K562 (cell line): ENCODE data around the gene PCBP4. TPM values are rescaled to one million over a fixed set of nuclear protein-coding genes. Genes with fewer than 3 reads are reported as not detected.
A peak's percentile ranks its signal among the peaks of the same experiment; 100 is the strongest.

Experiments used
- BCOR ChIP-seq: fragments of 450-650 bp; IDR thresholded peaks from 2 replicates; pipeline ENCODE4 v1.6.1; 2016
- CHD1 ChIP-seq: fragments of 200-600 bp; sonication (generic); IDR thresholded peaks from one replicate; pipeline ENCODE4 v1.6.1; 2012; ENCODE audit warnings: mild to moderate bottlenecking, moderate library complexity, low read length, inconsistent platforms
- E2F4 ChIP-seq: sonication (generic); formaldehyde crosslinking; IDR thresholded peaks from 2 replicates; pipeline ENCODE4 v1.8.0; 2022; ENCODE audit warnings: mild to moderate bottlenecking, low read depth, missing genetic modification reagents
- GABPA ChIP-seq: fragments of 200-800 bp; sonication (Bioruptor generic); conservative IDR thresholded peaks from 2 replicates; pipeline ENCODE4 v1.6.1; 2016; ENCODE audit warnings: low read depth, missing genetic modification characterization, missing compliant biosample characterization
- GATA2 ChIP-seq: sonication (generic); formaldehyde crosslinking; IDR thresholded peaks from 2 replicates; pipeline ENCODE4 v1.4.0; 2020; ENCODE audit warnings: mild to moderate bottlenecking, missing genetic modification reagents
- GTF2E2 ChIP-seq: fragments of 200-800 bp; sonication (Bioruptor generic); IDR thresholded peaks from 2 replicates; pipeline ENCODE4 v1.6.1; 2016; ENCODE audit warnings: missing genetic modification characterization, missing compliant biosample characterization
- ID3 ChIP-seq, 2 experiments: fragments of 250-450 bp in 1 of 2; fragments of 450-650 bp in 1 of 2; sonication (Bioruptor Pico) in 1 of 2; IDR thresholded peaks; 2 replicates each; pipeline versions ENCODE4 v1.6.1 to v1.8.0; 2016 to 2021; ENCODE audit warnings: mild to moderate bottlenecking in 2 of 2, moderate library complexity in 2 of 2, missing compliant biosample characterization in 1 of 2, missing genetic modification characterization in 1 of 2
- MAFK ChIP-seq: IDR thresholded peaks from 2 replicates; pipeline ENCODE4 v1.6.1; 2011; ENCODE audit warnings: low read length, improper control_type of control experiment
- POLR2A ChIP-seq: fragments of 450-650 bp; conservative IDR thresholded peaks from 2 replicates; pipeline ENCODE4 v1.6.1; 2016
- SRSF9 ChIP-seq: fragments of 200-400 bp; formaldehyde crosslinking; IDR thresholded peaks from 2 replicates; pipeline ENCODE4 v1.6.1; 2017; ENCODE audit warnings: low read depth, low read length, borderline replicate concordance
- TAF9B ChIP-seq: fragments of 450-650 bp; IDR thresholded peaks from 2 replicates; pipeline ENCODE4 v1.6.1; 2018; ENCODE audit warnings: mild to moderate bottlenecking; ENCODE audit not compliant: partially characterized antibody
- YY1 ChIP-seq, 3 experiments: IDR thresholded peaks; 2 replicates each; pipeline ENCODE4 v1.6.1; 2011; ENCODE audit warnings: low read length in 2 of 3, mild to moderate bottlenecking in 2 of 3, moderate library complexity in 2 of 3, borderline replicate concordance in 1 of 3, control low read depth in 1 of 3, low read depth in 1 of 3; ENCODE audit not compliant: insufficient read depth in 3 of 3, insufficient replicate concordance in 2 of 3, control insufficient read depth in 1 of 3, insufficient read length in 1 of 3; ENCODE audit errors: extremely low read depth in 1 of 3
- ZMIZ1 ChIP-seq, 2 experiments: fragments of 150-350 bp in 1 of 2; IDR thresholded peaks; 2 replicates each; pipeline ENCODE4 v1.6.1; 2012 to 2016; ENCODE audit warnings: low read depth in 2 of 2, low read length in 2 of 2, mild to moderate bottlenecking in 1 of 2, moderate library complexity in 1 of 2
- ZNF384 ChIP-seq: IDR thresholded peaks from 2 replicates; pipeline ENCODE4 v1.6.1; 2012; ENCODE audit warnings: low read depth, low read length, improper control_type of control experiment
- ZNF778 ChIP-seq: fragments of 450-650 bp; formaldehyde crosslinking; IDR thresholded peaks from 2 replicates; pipeline ENCODE4 v1.4.0; 2020; ENCODE audit warnings: mild to moderate bottlenecking, moderate library complexity
- polyA plus RNA-seq, 8 experiments: library from polyadenylated mRNA; depleted of rRNA in 4 of 8; stranded (reverse) in 5 of 8; unstranded in 3 of 8; fragments of >200 nt; fragmentation: Nextera tagmentation in 2 of 8; fragmentation: Illumina TruSeq in 1 of 8; extraction: Ambion mirVana in 2 of 8; extraction: Trizol in 1 of 8; gene quantifications; 2 replicates each; pipeline versions ENCODE4 v1.2.1 to v1.2.3, GENCODE V29; 2011 to 2014; ENCODE audit warnings: inconsistent platforms in 1 of 8, missing spikeins in 1 of 8
- total RNA-seq, 7 experiments: library from RNA; depleted of rRNA in 6 of 7; stranded (reverse); fragments of >200 nt in 6 of 7; fragmentation: Illumina TruSeq in 2 of 7; extraction: Trizol in 2 of 7; gene quantifications; 2 replicates each; pipeline versions ENCODE4 v1.2.1 to v1.2.3, GENCODE V29; 2011 to 2021; ENCODE audit warnings: low replicate concordance in 1 of 7

Gene PCBP4
- total and polyA plus RNA-seq, 9 of the 15 experiments (the other 6 are each of a cell fraction or from before 2014, with no cell fraction given) = 0.06 to 5.8 (median 2.6) TPM

GRCh38 chr3:51983578-51984268, 16.5 kb upstream of the PCBP4 start (continued):
- TF ChIP-seq YY1 (IDR thresholded peaks at IDR 0.05; ENCODE audit: borderline replicate concordance in 1 of 3, control insufficient read depth in 1 of 3, extremely low read depth in 1 of 3, insufficient read depth in 3 of 3, insufficient read length in 1 of 3, insufficient replicate concordance in 2 of 3, low read depth in 1 of 3, low read length in 2 of 3) = peak in 2 of 3 experiments; percentile 30 to 62
- TF ChIP-seq ZNF384 = peak; percentile 57
- TF ChIP-seq GABPA (tag) = peak; percentile 48
- peak; percentile 95 for TF ChIP-seq POLR2A
- TF ChIP-seq E2F4 = no peak
- TF ChIP-seq TAF9B = peak; percentile 26
- no peak for TF ChIP-seq SRSF9
- no peak for TF ChIP-seq ID3 (CRISPR knock-in tag; IDR thresholded peaks at IDR 0.05)
- no peak for TF ChIP-seq ID3 (tag; IDR thresholded peaks at IDR 0.05)
- no peak for TF ChIP-seq GATA2 (CRISPR knock-in tag)
- 0 out of 2 replicates have a peak, but pooled peaks have one; percentile 49 for TF ChIP-seq BCOR
- no peak for TF ChIP-seq ZMIZ1 (IDR thresholded peaks at IDR 0.05; ENCODE audit: low read depth in 2 of 2, low read length in 2 of 2)
- TF ChIP-seq MAFK = no peak
- no peak for TF ChIP-seq ZNF778 (CRISPR knock-in tag)
- TF ChIP-seq CHD1 = no peak
- TF ChIP-seq GTF2E2 (tag) = 0 out of 2 replicates have a peak, but pooled peaks have one; percentile 12
